ENCODE results near the gene LAGE3. TPM values are rescaled to one million over a fixed set of nuclear protein-coding genes. Genes with fewer than 3 reads are reported as not detected.

The LAGE3 gene
- total RNA-seq, 4 donors from 2014 or later = 16.3 to 21.3 (median 17.2) TPM

GRCh38 chrX:154469114-154469513 lies 10.0 kb downstream of the LAGE3 start:
- Histone ChIP-seq H3K36me3 (peaks cover 0 to 93% of the 10 kb centered on the region in 2 donors), H3K27ac (no peak overlapping the region), H3K9me3 (no peaks in the 10 kb centered on the region), H3K27me3 (no peaks in the 10 kb centered on the region), H3K4me1 (no peaks in the 10 kb centered on the region), H3K4me3 (no peak overlapping the region)
- 40% methylated on average over 1 of the region's 9 CpGs; no CpG with 5 or more reads in 1 of the 2 donors for WGBS, 2 donors (ENCODE audit: low coverage in 1 of 2)
- no peak for ATAC-seq
- TF ChIP-seq POLR2A (IDR thresholded peaks at IDR 0.05) (no peak), EP300 (IDR thresholded peaks at IDR 0.05) (no peak)

- Histone ChIP-seq H3K27ac (no peak overlapping the region), H3K27me3 (no peaks in the 10 kb centered on the region), H3K4me1 (no peaks in the 10 kb centered on the region), H3K9me3 (no peaks in the 10 kb centered on the region), H3K4me3 (no peak overlapping the region), H3K36me3 (peaks cover 0 to 100% of the 10 kb centered on the region in 2 donors)
- TF ChIP-seq EP300 (IDR thresholded peaks at IDR 0.05) (no peak), POLR2A (IDR thresholded peaks at IDR 0.05) (no peak), POLR2AphosphoS5 (IDR thresholded peaks at IDR 0.05) (no peak)
- TF ChIP-seq, protein P1, sequence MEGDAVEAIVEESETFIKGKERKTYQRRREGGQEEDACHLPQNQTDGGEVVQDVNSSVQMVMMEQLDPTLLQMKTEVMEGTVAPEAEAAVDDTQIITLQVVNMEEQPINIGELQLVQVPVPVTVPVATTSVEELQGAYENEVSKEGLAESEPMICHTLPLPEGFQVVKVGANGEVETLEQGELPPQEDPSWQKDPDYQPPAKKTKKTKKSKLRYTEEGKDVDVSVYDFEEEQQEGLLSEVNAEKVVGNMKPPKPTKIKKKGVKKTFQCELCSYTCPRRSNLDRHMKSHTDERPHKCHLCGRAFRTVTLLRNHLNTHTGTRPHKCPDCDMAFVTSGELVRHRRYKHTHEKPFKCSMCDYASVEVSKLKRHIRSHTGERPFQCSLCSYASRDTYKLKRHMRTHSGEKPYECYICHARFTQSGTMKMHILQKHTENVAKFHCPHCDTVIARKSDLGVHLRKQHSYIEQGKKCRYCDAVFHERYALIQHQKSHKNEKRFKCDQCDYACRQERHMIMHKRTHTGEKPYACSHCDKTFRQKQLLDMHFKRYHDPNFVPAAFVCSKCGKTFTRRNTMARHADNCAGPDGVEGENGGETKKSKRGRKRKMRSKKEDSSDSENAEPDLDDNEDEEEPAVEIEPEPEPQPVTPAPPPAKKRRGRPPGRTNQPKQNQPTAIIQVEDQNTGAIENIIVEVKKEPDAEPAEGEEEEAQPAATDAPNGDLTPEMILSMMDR (IDR thresholded peaks at IDR 0.05) = no peak
- 97% methylated on average over 12 of the region's 23 CpGs; no CpG with 5 or more reads in 1 of the 2 donors for WGBS, 2 donors (ENCODE audit: low coverage in 1 of 2)
- no peak for ATAC-seq
Observed at GRCh38 chrX:154468217-154468616, 10.9 kb downstream of the LAGE3 start.

- Histone ChIP-seq H3K36me3 (peaks cover 0 to 97% of the 10 kb centered on the region in 2 donors), H3K4me1 (no peaks in the 10 kb centered on the region), H3K27ac (no peak overlapping the region), H3K9me3 (no peaks in the 10 kb centered on the region), H3K27me3 (no peaks in the 10 kb centered on the region), H3K4me3 (no peak overlapping the region)
- ATAC-seq = no peak
- WGBS, 2 donors (ENCODE audit: low coverage in 1 of 2) = no CpG with 5 or more reads among the region's 21 CpGs
- TF ChIP-seq EP300 (IDR thresholded peaks at IDR 0.05) = no peak
- TF ChIP-seq POLR2A (IDR thresholded peaks at IDR 0.05) = no peak
- no peak for TF ChIP-seq POLR2AphosphoS5 (IDR thresholded peaks at IDR 0.05)
- TF ChIP-seq, protein P1 (IDR thresholded peaks at IDR 0.05) = no peak
Observed at GRCh38 chrX:154467556-154467955, 11.5 kb downstream of the LAGE3 start.

- Histone ChIP-seq H3K27ac (no peak overlapping the region), H3K9me3 (no peaks in the 10 kb centered on the region), H3K4me3 (no peak overlapping the region), H3K27me3 (no peaks in the 10 kb centered on the region), H3K4me1 (no peaks in the 10 kb centered on the region), H3K36me3 (peaks cover 0 to 97% of the 10 kb centered on the region in 2 donors)
- WGBS, 2 donors (ENCODE audit: low coverage in 1 of 2) = no CpG with 5 or more reads among the region's 15 CpGs
- no peak for ATAC-seq
- TF ChIP-seq POLR2A (IDR thresholded peaks at IDR 0.05) (no peak), POLR2AphosphoS5 (IDR thresholded peaks at IDR 0.05) (no peak), EP300 (IDR thresholded peaks at IDR 0.05) (no peak)
- TF ChIP-seq, protein P1 (IDR thresholded peaks at IDR 0.05) = no peak
Observed at GRCh38 chrX:154466907-154467306, 12.2 kb downstream of the LAGE3 start.

- H3K4me1 ChIP-seq = no peaks in the 10 kb centered on the region
- peaks cover 0 to 96% of the 10 kb centered on the region in 2 donors for H3K36me3 ChIP-seq
- no CpG with 5 or more reads among the region's 32 CpGs for WGBS, 2 donors (ENCODE audit: low coverage in 1 of 2)
- no peak for ATAC-seq
- no peaks in the 10 kb centered on the region for H3K27me3 ChIP-seq
- no peak overlapping the region for H3K27ac ChIP-seq
- TF ChIP-seq, protein P1 (IDR thresholded peaks at IDR 0.05) = no peak
- TF ChIP-seq POLR2A (IDR thresholded peaks at IDR 0.05) = no peak
- no peak for TF ChIP-seq EP300 (IDR thresholded peaks at IDR 0.05)
- no peak for TF ChIP-seq POLR2AphosphoS5 (IDR thresholded peaks at IDR 0.05)
- H3K4me3 ChIP-seq = no peak overlapping the region
- no peaks in the 10 kb centered on the region for H3K9me3 ChIP-seq
Observed at GRCh38 chrX:154466036-154466435, 13.0 kb downstream of the LAGE3 start.

Measured in gastroesophageal sphincter (tissue), 4 donors.